CD8-positive, alpha-beta memory T cell (primary cell): ENCODE data around the gene ZNF837. TPM values are rescaled to one million over a fixed set of nuclear protein-coding genes. Genes with fewer than 3 reads are reported as not detected.

Experiments used
- CTCF ChIA-PET: fragments of 350-600 bp; sonication (Branson Sonifier 250); formaldehyde crosslinking; loops from one replicate; lab custom pipeline; 2021; ENCODE audit warnings: antibody characterized with exemption; lab: Charles Lee
- POLR2A ChIA-PET: fragments of 350-600 bp; sonication (Branson Sonifier 250); formaldehyde crosslinking; loops from one replicate; lab custom pipeline; 2021; ENCODE audit warnings: antibody characterized with exemption; lab: Charles Lee
- DNase-seq, 5 donors: peaks; one replicate each; pipeline versions ENCODE4 v3.0.0 to v3.0.0-alpha.2; 2020 to 2022; ENCODE audit warnings: mixed read lengths in 1 of 5
- H3K27ac ChIP-seq: one replicate; pipeline ENCODE4 v1.7.0; 2013; ENCODE audit warnings: low read depth, mild to moderate bottlenecking, low read length, moderate library complexity
- H3K27me3 ChIP-seq: 2 replicates; pipeline ENCODE4 v1.7.0; 2013; ENCODE audit warnings: low read length, mild to moderate bottlenecking; ENCODE audit not compliant: insufficient read depth, poor library complexity, severe bottlenecking
- H3K36me3 ChIP-seq: 2 replicates; pipeline ENCODE4 v1.7.0; 2013; ENCODE audit warnings: mild to moderate bottlenecking, low read length, moderate library complexity; ENCODE audit not compliant: insufficient read depth
- H3K4me1 ChIP-seq: 2 replicates; pipeline ENCODE4 v1.7.0; 2013; ENCODE audit warnings: mild to moderate bottlenecking, low read length, moderate library complexity; ENCODE audit not compliant: insufficient read depth
- H3K4me3 ChIP-seq: 2 replicates; pipeline ENCODE4 v1.7.0; 2013; ENCODE audit warnings: mild to moderate bottlenecking, low read length
- H3K9me3 ChIP-seq: 2 replicates; pipeline ENCODE4 v1.7.0; 2013; ENCODE audit warnings: mild to moderate bottlenecking, low read length
- H3K27ac Mint-ChIP-seq, 8 donors: one replicate each; pipeline ENCODE4 v1.8.0; 2020 to 2021; ENCODE audit warnings: mixed read lengths in 8 of 8, mild to moderate bottlenecking in 6 of 8, inconsistent platforms in 3 of 8, moderate library complexity in 3 of 8
- H3K27me3 Mint-ChIP-seq, 2 donors: one replicate each; pipeline ENCODE4 v1.8.0; 2020 to 2021; ENCODE audit warnings: mixed read lengths in 2 of 2, mild to moderate bottlenecking in 1 of 2, moderate library complexity in 1 of 2
- H3K36me3 Mint-ChIP-seq, 3 donors: one replicate each; pipeline ENCODE4 v1.8.0; 2020 to 2021; ENCODE audit warnings: mixed read lengths in 3 of 3, inconsistent platforms in 1 of 3, mild to moderate bottlenecking in 1 of 3
- H3K4me1 Mint-ChIP-seq, 3 donors: one replicate each; pipeline ENCODE4 v1.8.0; 2020 to 2021; ENCODE audit warnings: mixed read lengths in 3 of 3, inconsistent platforms in 1 of 3, mild to moderate bottlenecking in 1 of 3
- H3K4me3 Mint-ChIP-seq, 7 donors: one replicate each; pipeline ENCODE4 v1.8.0; 2020 to 2021; ENCODE audit warnings: mixed read lengths in 7 of 7, mild to moderate bottlenecking in 6 of 7, moderate library complexity in 4 of 7, inconsistent platforms in 2 of 7
- H3K9me3 Mint-ChIP-seq, 5 donors: one replicate each; pipeline ENCODE4 v1.8.0; 2020 to 2022; ENCODE audit warnings: mixed read lengths in 5 of 5, mild to moderate bottlenecking in 3 of 5, moderate library complexity in 2 of 5, inconsistent platforms in 1 of 5
- polyA plus RNA-seq: library from polyadenylated mRNA; unstranded; fragments of 300-500 nt; fragmentation: Illumina TruSeq; gene quantifications from one replicate; pipeline ENCODE4 v1.2.3, GENCODE V29; 2021
- total RNA-seq, 2 experiments: library from RNA; stranded (reverse); gene quantifications; one replicate each; pipeline ENCODE4 v1.2.3, GENCODE V29; 2021

ZNF837 gene
- total and polyA plus RNA-seq, 3 experiments from 2014 or later = 1.8 to 4.6 (median 2.3) TPM

- ChIA-PET POLR2A (no interaction called here), CTCF (interaction anchor here (1.1 kb wide), 1 partner anchor 9 kb away, joined by 4 read pairs; no protein-coding TSS in a partner anchor)
- DNase-seq = no peak
- Mint-ChIP-seq H3K4me3 (no peak overlapping the region), H3K9me3 (no peaks in the 10 kb centered on the region), H3K27me3 (no peaks in the 10 kb centered on the region), H3K4me1 (no peaks in the 10 kb centered on the region), H3K27ac (no peak overlapping the region), H3K36me3 (no peaks in the 10 kb centered on the region)
- no peaks in the 10 kb centered on the region for H3K9me3 ChIP-seq
- no peaks in the 10 kb centered on the region for H3K36me3 ChIP-seq
- no peaks in the 10 kb centered on the region for H3K27me3 ChIP-seq
- no peak overlapping the region for H3K27ac ChIP-seq
- H3K4me3 ChIP-seq = no peak overlapping the region
- no peaks in the 10 kb centered on the region for H3K4me1 ChIP-seq
Observed at GRCh38 chr19:58372311-58373133, 8.3 kb downstream of the ZNF837 start.

- Mint-ChIP-seq H3K9me3 (no peaks in the 10 kb centered on the region), H3K27me3 (no peaks in the 10 kb centered on the region), H3K4me3 (no peak overlapping the region), H3K36me3 (no peaks in the 10 kb centered on the region), H3K27ac (no peak overlapping the region), H3K4me1 (no peaks in the 10 kb centered on the region)
- Histone ChIP-seq H3K27me3 (no peaks in the 10 kb centered on the region), H3K36me3 (no peaks in the 10 kb centered on the region), H3K4me1 (no peaks in the 10 kb centered on the region), H3K9me3 (no peaks in the 10 kb centered on the region), H3K27ac (no peak overlapping the region), H3K4me3 (no peak overlapping the region)
- CTCF ChIA-PET = no interaction called here
- DNase-seq = no peak
- POLR2A ChIA-PET = no interaction called here
Observed at GRCh38 chr19:58368561-58369360, 12.1 kb downstream of the ZNF837 start.

DNA sequence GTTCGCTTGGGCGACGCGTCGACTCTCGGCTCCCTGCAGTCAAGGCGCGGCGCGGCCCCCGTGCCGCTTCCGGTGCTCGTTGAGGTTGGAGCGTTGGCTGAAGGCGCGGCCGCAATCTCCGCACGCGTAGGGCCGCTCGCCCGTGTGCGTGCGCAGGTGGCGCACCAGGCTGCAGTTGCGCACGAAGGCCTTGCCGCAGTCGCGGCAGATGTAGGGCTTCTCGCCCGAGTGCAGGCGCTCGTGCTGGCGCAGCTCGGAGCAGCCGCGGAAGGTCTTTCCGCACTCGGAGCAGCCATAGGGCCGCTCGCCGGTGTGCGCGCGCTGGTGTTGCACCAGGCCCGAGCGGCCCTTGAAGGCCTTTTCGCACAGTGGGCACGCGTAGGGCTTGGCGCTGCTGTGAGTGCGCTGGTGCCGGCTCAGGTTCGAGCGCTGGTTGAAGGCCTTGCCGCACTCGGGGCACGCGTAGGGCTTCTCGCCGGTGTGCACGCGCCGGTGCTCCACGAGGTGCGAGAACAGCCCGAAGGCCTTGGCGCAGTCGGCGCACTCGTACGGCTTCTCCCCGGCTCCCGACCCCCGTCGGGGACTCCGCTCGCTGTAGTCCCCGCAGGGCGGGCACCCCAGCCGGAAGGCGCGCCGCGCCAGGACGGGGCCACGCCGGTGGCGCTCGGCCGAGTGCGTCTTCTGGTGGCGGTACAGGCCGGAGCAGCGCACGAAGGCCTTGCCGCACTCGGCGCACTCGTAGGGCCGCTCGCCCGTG lies 13.0 kb downstream of the ZNF837 start:
- H3K9me3 ChIP-seq = no peaks in the 10 kb centered on the region
- CTCF ChIA-PET = no interaction called here
- no peak overlapping the region for H3K27ac Mint-ChIP-seq
- H3K4me3 Mint-ChIP-seq = no peak overlapping the region
- H3K36me3 ChIP-seq = no peaks in the 10 kb centered on the region
- H3K27ac ChIP-seq = no peak overlapping the region
- DNase-seq = no peak
- H3K9me3 Mint-ChIP-seq = no peaks in the 10 kb centered on the region
- H3K27me3 ChIP-seq = no peaks in the 10 kb centered on the region
- no peak overlapping the region for H3K4me3 ChIP-seq
- POLR2A ChIA-PET = no interaction called here
- peaks cover 0 to 1% (median 1%) of the 10 kb centered on the region in 3 donors for H3K4me1 Mint-ChIP-seq
- H3K4me1 ChIP-seq = no peaks in the 10 kb centered on the region
- H3K36me3 Mint-ChIP-seq = no peaks in the 10 kb centered on the region
- H3K27me3 Mint-ChIP-seq = no peaks in the 10 kb centered on the region

DNA sequence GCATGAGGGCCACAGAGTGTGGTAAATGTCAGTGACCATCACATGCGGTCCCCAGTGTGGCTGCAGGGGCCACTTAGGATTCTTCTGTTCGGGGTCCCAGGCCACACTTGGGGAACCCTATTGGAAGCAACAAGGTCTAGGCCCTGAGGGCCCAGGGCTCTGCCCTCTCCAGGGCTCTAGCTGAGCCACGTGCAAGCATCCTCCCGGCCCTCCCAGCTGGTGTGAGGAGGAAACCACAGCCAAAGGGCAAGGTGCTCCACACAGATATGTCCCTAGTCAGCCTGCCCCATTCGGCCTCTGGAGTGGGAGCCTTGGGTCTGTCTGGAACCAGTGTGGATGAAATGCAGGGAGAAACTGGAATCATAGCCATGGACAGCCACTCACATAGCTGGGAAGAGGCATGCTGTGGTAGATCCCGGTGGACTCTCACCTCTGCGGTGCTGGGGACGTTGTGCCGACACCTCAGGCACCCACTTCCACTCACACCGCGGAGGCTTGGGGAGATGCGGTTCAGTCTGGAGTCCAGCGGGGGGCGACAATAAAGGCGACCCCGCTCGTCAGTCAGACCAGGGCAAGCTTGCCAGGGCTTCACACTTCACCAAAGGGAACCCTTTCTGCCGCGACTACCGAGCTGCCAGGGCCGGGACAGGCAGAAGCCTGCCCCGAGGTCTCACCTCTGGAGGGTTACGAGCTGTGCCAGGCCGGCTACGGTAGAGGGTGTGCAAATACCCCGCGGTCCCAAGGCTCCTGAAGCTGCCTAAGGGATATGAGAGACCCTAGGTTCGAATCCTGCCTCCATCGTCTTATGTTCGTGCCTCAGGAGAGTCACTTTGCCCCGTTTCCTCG lies 14.0 kb downstream of the ZNF837 start:
- Histone ChIP-seq H3K27me3 (no peaks in the 10 kb centered on the region), H3K27ac (no peak overlapping the region), H3K9me3 (no peaks in the 10 kb centered on the region), H3K36me3 (no peaks in the 10 kb centered on the region), H3K4me1 (peaks cover 2% of the 10 kb centered on the region), H3K4me3 (no peak overlapping the region)
- H3K27ac Mint-ChIP-seq = no peak overlapping the region
- H3K27me3 Mint-ChIP-seq = no peaks in the 10 kb centered on the region
- H3K36me3 Mint-ChIP-seq = peaks cover 0 to 6% (median 0%) of the 10 kb centered on the region in 3 donors
- H3K4me1 Mint-ChIP-seq = peaks cover 5 to 10% (median 8%) of the 10 kb centered on the region in 3 donors
- DNase-seq = no peak
- no peaks in the 10 kb centered on the region for H3K9me3 Mint-ChIP-seq
- CTCF ChIA-PET = no interaction called here
- no peak overlapping the region for H3K4me3 Mint-ChIP-seq
- POLR2A ChIA-PET = no interaction called here

DNA sequence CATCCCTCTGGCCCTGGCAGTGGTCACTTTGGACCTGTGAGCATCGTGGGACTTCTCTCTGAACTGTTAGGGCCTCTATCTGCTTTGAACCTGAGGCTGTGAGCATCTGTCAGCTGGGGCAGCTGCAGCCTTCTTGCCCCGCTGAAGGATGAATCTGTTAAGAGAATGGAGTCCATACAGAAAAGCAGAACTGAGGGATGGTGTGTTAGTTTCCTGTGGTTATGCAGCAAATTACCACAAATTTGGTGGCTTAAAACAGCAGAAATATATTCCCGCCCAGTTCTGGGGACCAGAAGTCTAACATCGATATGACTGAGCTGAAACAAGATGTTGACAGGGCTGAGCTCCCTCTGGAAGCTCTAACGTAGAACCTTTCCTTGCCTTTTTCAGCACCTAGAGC lies 16.7 kb downstream of the ZNF837 start:
- Mint-ChIP-seq H3K36me3 (peaks cover 0 to 6% (median 0%) of the 10 kb centered on the region in 3 donors), H3K4me3 (peak overlapping the region in 6 of 7 donors; percentile 11 to 69 (median 42)), H3K27me3 (no peaks in the 10 kb centered on the region), H3K27ac (no peak overlapping the region), H3K9me3 (no peaks in the 10 kb centered on the region), H3K4me1 (peaks cover 6 to 12% (median 9%) of the 10 kb centered on the region in 3 donors)
- no peak overlapping the region for H3K4me3 ChIP-seq
- CTCF ChIA-PET = interaction anchor here (1.6 to 1.9 kb wide), 3 partner anchors 9 to 38 kb away, joined by 4 to 6 read pairs (median 5); partner anchors contain the start of gene ZSCAN22
- POLR2A ChIA-PET = interaction anchor here (1.6 kb wide), 1 partner anchor 59 kb away, joined by 6 read pairs; the partner anchor contains the start of gene ERVK3-1
- peaks cover 5% of the 10 kb centered on the region for H3K4me1 ChIP-seq
- no peaks in the 10 kb centered on the region for H3K36me3 ChIP-seq
- no peaks in the 10 kb centered on the region for H3K9me3 ChIP-seq
- DNase-seq = no peak
- no peaks in the 10 kb centered on the region for H3K27me3 ChIP-seq
- H3K27ac ChIP-seq = no peak overlapping the region

DNA sequence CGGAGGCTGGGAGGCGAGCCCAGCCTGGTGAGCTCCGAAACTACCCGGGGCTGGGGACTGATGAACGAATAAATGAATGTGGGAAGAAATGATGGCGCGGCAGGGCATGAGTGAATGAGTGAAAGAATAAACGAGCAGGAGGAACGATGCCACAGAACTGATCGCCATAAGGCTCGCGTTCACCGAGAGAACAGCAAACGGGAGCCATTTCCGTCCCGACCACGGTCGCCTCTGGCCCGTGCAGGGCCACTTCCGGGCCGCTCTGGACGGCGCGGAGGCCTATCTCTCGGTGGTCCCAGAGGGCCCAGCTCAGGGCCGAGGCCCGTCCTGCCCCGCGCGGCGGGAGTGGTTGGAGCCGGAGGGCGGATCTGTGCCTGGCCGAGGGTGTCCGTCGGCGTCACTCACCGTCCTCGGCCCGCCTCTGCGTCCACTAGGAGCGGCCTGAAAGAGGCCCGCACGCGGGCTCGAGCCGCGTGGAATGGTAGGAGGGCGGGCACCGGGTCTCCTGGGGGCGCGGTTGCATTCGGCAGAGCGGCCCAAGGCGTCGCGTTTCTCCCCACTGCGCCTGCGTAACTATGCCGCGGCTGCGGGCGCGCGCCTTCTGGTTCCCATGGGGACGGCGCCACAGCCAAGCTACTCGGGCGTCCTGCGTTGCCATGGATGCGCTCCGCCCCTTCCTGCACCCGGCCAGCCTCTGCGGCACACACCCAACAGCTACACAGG lies 18.4 kb downstream of the ZNF837 start, which contains the start of gene ZNF497:
Gene ZNF497, minus strand, starts transcription at position 480 of the 723 bp plus-strand sequence. CDS start 5,116 bp downstream, outside the sequence.
- peak; percentile 94 to 98 (median 96) for DNase-seq
- peak within 1 kb of the TSS; percentile 85 to 98 (median 94) for H3K27ac Mint-ChIP-seq
- Histone ChIP-seq H3K27me3 (no peaks in the 10 kb centered on the region), H3K36me3 (no peaks in the 10 kb centered on the region), H3K4me1 (peaks cover 8% of the 10 kb centered on the region), H3K4me3 (peak within 1 kb of the TSS; percentile 97), H3K9me3 (no peaks in the 10 kb centered on the region), H3K27ac (peak within 1 kb of the TSS; percentile 77)
- CTCF ChIA-PET = interaction anchor here (0.9 to 2.1 kb wide), 8 partner anchors 11 to 158 kb away, joined by 3 to 13 read pairs (median 5); partner anchors contain the start of genes ZBTB45 and ZSCAN22
- no peaks in the 10 kb centered on the region for H3K9me3 Mint-ChIP-seq
- peaks cover 0 to 6% (median 0%) of the 10 kb centered on the region in 3 donors for H3K36me3 Mint-ChIP-seq
- POLR2A ChIA-PET = interaction anchor here (0.7 to 2.5 kb wide), 13 partner anchors 8 to 179 kb away, joined by 4 to 16 read pairs (median 6); partner anchors contain the start of genes ERVK3-1, ZNF132, ZNF274 and ZNF584
- no peaks in the 10 kb centered on the region for H3K27me3 Mint-ChIP-seq
- peak within 1 kb of the TSS; percentile 85 to 100 (median 93) for H3K4me3 Mint-ChIP-seq
- peaks cover 6 to 20% (median 11%) of the 10 kb centered on the region in 3 donors for H3K4me1 Mint-ChIP-seq
